Mesodermal cell (in vitro differentiated cells): Measurements from ENCODE around the gene CCDC107.

Experiments
- H3K27ac ChIP-seq: 2 replicates; pipeline ENCODE4 v1.7.0; 2013; ENCODE audit warnings: mild to moderate bottlenecking, low read depth, low read length, moderate library complexity; ENCODE audit not compliant: severe bottlenecking
- H3K36me3 ChIP-seq: 2 replicates; pipeline ENCODE4 v1.7.1; 2013; ENCODE audit warnings: mild to moderate bottlenecking, low read length, moderate library complexity; ENCODE audit not compliant: control insufficient read depth, insufficient read depth
- H3K4me1 ChIP-seq: one replicate; pipeline ENCODE4 v1.7.1; 2013; ENCODE audit warnings: mild to moderate bottlenecking, low read length; ENCODE audit not compliant: insufficient read depth, control insufficient read depth, poor library complexity, severe bottlenecking
- H3K4me3 ChIP-seq: 2 replicates; pipeline ENCODE4 v1.7.0; 2013; ENCODE audit warnings: low read length, control low read depth, mild to moderate bottlenecking; ENCODE audit not compliant: insufficient read depth, poor library complexity, severe bottlenecking; ENCODE audit errors: extremely low read depth
- H3K9me3 ChIP-seq: 2 replicates; pipeline ENCODE4 v1.7.1; 2013; ENCODE audit warnings: mild to moderate bottlenecking, low read length, moderate library complexity; ENCODE audit not compliant: control insufficient read depth
- WGBS, 2 experiments: methylation state at CpG; one replicate each; pipeline ENCODE4 v1.1.5; 2013; ENCODE audit warnings: missing lambda C conversion rate in 2 of 2; ENCODE audit not compliant: insufficient coverage in 2 of 2; 5-methylcytosine and 5-hydroxymethylcytosine counted together

Gene CCDC107

DNA sequence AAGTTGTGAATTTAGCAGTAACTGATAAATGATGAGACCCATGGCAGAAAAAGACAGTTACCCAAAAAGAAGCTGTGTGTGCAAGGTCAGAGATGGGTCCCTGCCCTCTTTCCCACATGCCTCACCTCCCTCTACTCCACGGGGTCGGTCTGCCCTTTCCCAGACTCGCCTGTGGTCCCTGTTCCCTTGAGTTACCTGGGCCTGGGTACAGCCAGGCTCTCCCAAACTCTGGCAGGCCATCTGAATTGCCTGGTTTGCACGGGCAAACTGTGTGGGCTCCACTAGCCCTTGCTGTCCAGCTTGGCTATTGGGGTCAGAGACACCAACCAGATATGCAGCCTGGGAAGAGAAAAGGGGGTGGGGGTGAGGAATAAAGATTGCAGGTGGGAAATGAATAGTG lies 50.1 kb downstream of the CCDC107 start:
- no peak overlapping the region for H3K27ac ChIP-seq
- 98 to 100% methylated on average over 1 to 4 of the region's 4 CpGs for WGBS, 2 experiments
- no peak overlapping the region for H3K4me3 ChIP-seq
- peaks cover 100% of the 10 kb centered on the region for H3K36me3 ChIP-seq
- no peaks in the 10 kb centered on the region for H3K4me1 ChIP-seq
- H3K9me3 ChIP-seq: no peaks in the 10 kb centered on the region

DNA sequence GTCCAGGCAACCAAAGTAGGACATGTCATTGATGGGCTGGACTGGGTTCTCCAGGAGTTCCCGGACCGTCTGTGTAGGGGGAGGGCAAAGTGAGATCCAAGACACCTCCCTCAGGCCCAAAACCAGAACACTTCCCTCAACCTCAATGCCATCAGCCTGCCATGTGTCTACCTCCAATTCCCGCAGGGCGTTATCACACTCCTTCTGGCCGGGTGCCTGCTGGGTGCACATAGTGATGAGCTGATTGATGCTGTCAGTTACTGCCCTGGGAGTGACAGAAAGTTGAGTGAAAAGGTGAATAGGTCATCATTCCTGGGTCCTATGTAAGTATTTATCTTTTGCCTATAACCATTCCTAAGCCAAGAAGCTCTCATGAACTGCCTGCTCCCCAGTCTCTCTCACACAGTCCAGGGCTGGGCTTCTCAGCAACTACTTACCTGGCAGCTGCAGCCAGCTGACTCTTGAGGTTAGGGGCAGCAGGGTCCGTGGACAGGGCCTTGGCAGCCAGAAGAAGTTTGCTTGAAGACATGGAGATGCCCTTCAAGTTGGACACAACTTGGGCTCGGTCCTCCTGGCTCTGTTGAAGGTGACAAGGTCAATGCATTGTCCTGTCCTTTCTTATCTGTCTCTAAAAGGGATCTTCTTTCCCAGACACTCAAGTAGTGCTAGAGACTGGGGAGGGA lies 52.9 kb downstream of the CCDC107 start:
- Histone ChIP-seq H3K4me3 (no peak overlapping the region), H3K4me1 (no peaks in the 10 kb centered on the region), H3K27ac (no peak overlapping the region), H3K36me3 (peaks cover 100% of the 10 kb centered on the region), H3K9me3 (no peaks in the 10 kb centered on the region)
- WGBS, 2 experiments: 98 to 100% methylated on average over 2 to 4 of the region's 7 CpGs
